CD4-positive, alpha-beta memory T cell (primary cell): ENCODE measurements around the gene OPCML. TPM values are rescaled to one million over a fixed set of nuclear protein-coding genes. Genes with fewer than 3 reads are reported as not detected.

ENCODE experiments used
- CTCF ChIA-PET: fragments of 350-600 bp; sonication (Branson Sonifier 250); formaldehyde crosslinking; loops from one replicate; lab custom pipeline; 2021; ENCODE audit warnings: inconsistent platforms; ENCODE audit not compliant: partially characterized antibody; lab: Charles Lee
- POLR2A ChIA-PET: fragments of 350-600 bp; sonication (Branson Sonifier 250); formaldehyde crosslinking; loops from one replicate; lab custom pipeline; 2021; ENCODE audit not compliant: partially characterized antibody; lab: Charles Lee
- DNase-seq, 5 donors: peaks; one replicate each; pipeline versions ENCODE4 v3.0.0 to v3.0.0-alpha.2; 2020 to 2022; ENCODE audit warnings: mixed read lengths in 1 of 5
- H3K27ac ChIP-seq: one replicate; pipeline ENCODE4 v1.7.0; 2013; ENCODE audit warnings: low read depth, low read length
- H3K27me3 ChIP-seq: 2 replicates; pipeline ENCODE4 v1.7.0; 2013; ENCODE audit warnings: mild to moderate bottlenecking, low read length, moderate library complexity; ENCODE audit not compliant: insufficient read depth
- H3K36me3 ChIP-seq: 2 replicates; pipeline ENCODE4 v1.7.0; 2013; ENCODE audit warnings: mild to moderate bottlenecking, low read length, moderate library complexity; ENCODE audit not compliant: insufficient read depth
- H3K4me1 ChIP-seq: 2 replicates; pipeline ENCODE4 v1.7.0; 2013; ENCODE audit warnings: mild to moderate bottlenecking, low read length, moderate library complexity; ENCODE audit not compliant: insufficient read depth
- H3K4me3 ChIP-seq, 2 donors: one replicate each; pipeline ENCODE4 v1.7.0; 2013; ENCODE audit warnings: low read length in 2 of 2, mild to moderate bottlenecking in 1 of 2
- H3K9me3 ChIP-seq, 2 donors: one replicate each; pipeline ENCODE4 v1.7.0; 2013; ENCODE audit warnings: low read length in 2 of 2, control low read depth in 1 of 2; ENCODE audit not compliant: control insufficient read depth in 1 of 2
- H3K27ac Mint-ChIP-seq, 7 donors: one replicate each; pipeline ENCODE4 v1.8.0; 2020 to 2021; ENCODE audit warnings: mixed read lengths in 7 of 7, mild to moderate bottlenecking in 6 of 7, inconsistent platforms in 3 of 7, moderate library complexity in 3 of 7
- H3K27me3 Mint-ChIP-seq, 2 donors: one replicate each; pipeline ENCODE4 v1.8.0; 2020 to 2021; ENCODE audit warnings: mixed read lengths in 2 of 2
- H3K36me3 Mint-ChIP-seq, 2 donors: one replicate each; pipeline ENCODE4 v1.8.0; 2020 to 2021; ENCODE audit warnings: mixed read lengths in 2 of 2, inconsistent platforms in 1 of 2, mild to moderate bottlenecking in 1 of 2
- H3K4me1 Mint-ChIP-seq, 4 donors: one replicate each; pipeline ENCODE4 v1.8.0; 2020 to 2021; ENCODE audit warnings: mixed read lengths in 4 of 4, mild to moderate bottlenecking in 1 of 4
- H3K4me3 Mint-ChIP-seq, 8 donors: one replicate each; pipeline ENCODE4 v1.8.0; 2020 to 2021; ENCODE audit warnings: mixed read lengths in 8 of 8, mild to moderate bottlenecking in 7 of 8, moderate library complexity in 6 of 8, inconsistent platforms in 3 of 8
- H3K9me3 Mint-ChIP-seq, 8 donors: one replicate each; pipeline ENCODE4 v1.8.0; 2020 to 2021; ENCODE audit warnings: mixed read lengths in 8 of 8, mild to moderate bottlenecking in 5 of 8, inconsistent platforms in 3 of 8, moderate library complexity in 1 of 8
- intact Hi-C: fragments of 100-400 bp; cut with micrococcal nuclease; formaldehyde crosslinking; loops from one replicate; pipeline ENCODE4 v1.15.1; 2023
- polyA plus RNA-seq, 2 donors: library from polyadenylated mRNA; unstranded; fragments of 300-500 nt; fragmentation: Illumina TruSeq; gene quantifications; one replicate each; pipeline ENCODE4 v1.2.3, GENCODE V29; 2021
- total RNA-seq, 2 experiments: library from RNA; stranded (reverse); gene quantifications; one replicate each; pipeline ENCODE4 v1.2.3, GENCODE V29; 2021

OPCML gene
- total and polyA plus RNA-seq, 4 experiments from 2014 or later, result not detected

- intact Hi-C loops, result no loop called here
- no peak for DNase-seq
- Mint-ChIP-seq H3K27me3 (no peaks in the 10 kb centered on the region), H3K36me3 (no peaks in the 10 kb centered on the region), H3K9me3 (peaks cover 0 to 12% (median 0%) of the 10 kb centered on the region in 8 donors), H3K4me3 (no peak overlapping the region), H3K27ac (no peak overlapping the region), H3K4me1 (no peaks in the 10 kb centered on the region)
- Histone ChIP-seq H3K27me3 (no peaks in the 10 kb centered on the region), H3K27ac (no peak overlapping the region), H3K9me3 (no peaks in the 10 kb centered on the region), H3K4me3 (no peak overlapping the region), H3K4me1 (no peaks in the 10 kb centered on the region), H3K36me3 (no peaks in the 10 kb centered on the region)
- CTCF ChIA-PET, result no interaction called here
- POLR2A ChIA-PET, result no interaction called here
Observed at GRCh38 chr11:133277886-133278285, 254.4 kb downstream of the OPCML start.

GRCh38 chr11:133271871-133272776, 260.2 kb downstream of the OPCML start:
- no peaks in the 10 kb centered on the region for H3K4me1 Mint-ChIP-seq
- no peak overlapping the region for H3K27ac Mint-ChIP-seq
- H3K9me3 Mint-ChIP-seq, result peaks cover 0 to 6% (median 0%) of the 10 kb centered on the region in 8 donors
- no peak overlapping the region for H3K4me3 Mint-ChIP-seq
- Histone ChIP-seq H3K4me3 (no peak overlapping the region), H3K9me3 (no peaks in the 10 kb centered on the region), H3K27me3 (no peaks in the 10 kb centered on the region), H3K36me3 (no peaks in the 10 kb centered on the region), H3K27ac (no peak overlapping the region), H3K4me1 (no peaks in the 10 kb centered on the region)
- H3K27me3 Mint-ChIP-seq, result no peaks in the 10 kb centered on the region
- POLR2A ChIA-PET, result no interaction called here
- CTCF ChIA-PET, result no interaction called here
- no peak for DNase-seq
- H3K36me3 Mint-ChIP-seq, result no peaks in the 10 kb centered on the region
- intact Hi-C loops, result no loop called here

DNA sequence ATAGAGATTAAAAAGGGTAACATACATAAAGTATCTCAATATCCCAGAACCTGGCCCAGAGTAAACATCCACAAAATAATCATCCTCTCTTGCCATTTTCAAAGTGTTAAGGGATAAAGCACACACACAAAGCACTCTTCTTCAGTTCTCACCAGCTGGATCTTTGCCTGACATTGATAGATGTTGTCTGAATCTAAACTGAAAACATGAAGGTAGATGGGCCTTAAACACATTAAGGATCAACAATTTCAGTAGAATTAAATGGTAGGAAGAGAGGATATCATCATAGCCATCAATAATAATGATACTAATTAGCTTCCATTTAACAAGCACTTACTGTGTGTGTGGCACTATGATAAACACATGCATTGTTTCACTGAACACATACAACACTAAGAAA, 261.1 kb downstream of the OPCML start:
- ChIA-PET POLR2A (no interaction called here), CTCF (no interaction called here)
- intact Hi-C loops, result no loop called here
- H3K4me1 Mint-ChIP-seq, result no peaks in the 10 kb centered on the region
- no peak overlapping the region for H3K27ac Mint-ChIP-seq
- no peaks in the 10 kb centered on the region for H3K27me3 Mint-ChIP-seq
- no peak overlapping the region for H3K4me3 Mint-ChIP-seq
- no peaks in the 10 kb centered on the region for H3K27me3 ChIP-seq
- DNase-seq, result no peak
- no peaks in the 10 kb centered on the region for H3K4me1 ChIP-seq
- no peaks in the 10 kb centered on the region for H3K9me3 ChIP-seq
- H3K4me3 ChIP-seq, result no peak overlapping the region
- no peak overlapping the region for H3K27ac ChIP-seq
- H3K36me3 Mint-ChIP-seq, result no peaks in the 10 kb centered on the region
- H3K9me3 Mint-ChIP-seq, result peaks cover 0 to 5% (median 0%) of the 10 kb centered on the region in 8 donors
- no peaks in the 10 kb centered on the region for H3K36me3 ChIP-seq

- no peaks in the 10 kb centered on the region for H3K27me3 Mint-ChIP-seq
- Histone ChIP-seq H3K36me3 (no peaks in the 10 kb centered on the region), H3K9me3 (no peaks in the 10 kb centered on the region), H3K27ac (no peak overlapping the region), H3K27me3 (no peaks in the 10 kb centered on the region), H3K4me1 (no peaks in the 10 kb centered on the region), H3K4me3 (no peak overlapping the region)
- ChIA-PET CTCF (no interaction called here), POLR2A (no interaction called here)
- no peaks in the 10 kb centered on the region for H3K4me1 Mint-ChIP-seq
- H3K36me3 Mint-ChIP-seq, result no peaks in the 10 kb centered on the region
- no peak for DNase-seq
- H3K9me3 Mint-ChIP-seq, result peaks cover 0 to 6% (median 0%) of the 10 kb centered on the region in 8 donors
- H3K4me3 Mint-ChIP-seq, result no peak overlapping the region
- peak overlapping the region in 1 of 7 donors; percentile 57 for H3K27ac Mint-ChIP-seq
- intact Hi-C loops, result loop anchor here (10.0 kb wide), 1 partner anchor 56 kb away; no protein-coding TSS in a partner anchor
Observed at GRCh38 chr11:133269267-133269666, 263.0 kb downstream of the OPCML start.

GRCh38 chr11:133266986-133267385, 265.3 kb downstream of the OPCML start:
- no peak overlapping the region for H3K27ac Mint-ChIP-seq
- H3K36me3 ChIP-seq, result no peaks in the 10 kb centered on the region
- ChIA-PET CTCF (no interaction called here), POLR2A (no interaction called here)
- no peak overlapping the region for H3K4me3 ChIP-seq
- intact Hi-C loops, result loop anchor here (10.0 kb wide), 1 partner anchor 58 kb away; no protein-coding TSS in a partner anchor
- H3K27me3 Mint-ChIP-seq, result no peaks in the 10 kb centered on the region
- no peak for DNase-seq
- peaks cover 0 to 6% (median 0%) of the 10 kb centered on the region in 8 donors for H3K9me3 Mint-ChIP-seq
- H3K4me1 ChIP-seq, result no peaks in the 10 kb centered on the region
- H3K27ac ChIP-seq, result no peak overlapping the region
- no peaks in the 10 kb centered on the region for H3K4me1 Mint-ChIP-seq
- no peaks in the 10 kb centered on the region for H3K27me3 ChIP-seq
- no peak overlapping the region for H3K4me3 Mint-ChIP-seq
- H3K36me3 Mint-ChIP-seq, result no peaks in the 10 kb centered on the region
- no peaks in the 10 kb centered on the region for H3K9me3 ChIP-seq

GRCh38 chr11:133265530-133266035, 266.7 kb downstream of the OPCML start:
- Mint-ChIP-seq H3K4me3 (no peak overlapping the region), H3K9me3 (peaks cover 0 to 6% (median 0%) of the 10 kb centered on the region in 8 donors), H3K4me1 (no peaks in the 10 kb centered on the region), H3K36me3 (no peaks in the 10 kb centered on the region), H3K27me3 (no peaks in the 10 kb centered on the region), H3K27ac (no peak overlapping the region)
- ChIA-PET POLR2A (no interaction called here), CTCF (no interaction called here)
- Histone ChIP-seq H3K4me1 (no peaks in the 10 kb centered on the region), H3K27me3 (no peaks in the 10 kb centered on the region), H3K4me3 (no peak overlapping the region), H3K27ac (no peak overlapping the region), H3K9me3 (no peaks in the 10 kb centered on the region), H3K36me3 (no peaks in the 10 kb centered on the region)
- no peak for DNase-seq
- intact Hi-C loops, result loop anchor here (10.0 kb wide), 1 partner anchor 59 kb away; no protein-coding TSS in a partner anchor

DNA sequence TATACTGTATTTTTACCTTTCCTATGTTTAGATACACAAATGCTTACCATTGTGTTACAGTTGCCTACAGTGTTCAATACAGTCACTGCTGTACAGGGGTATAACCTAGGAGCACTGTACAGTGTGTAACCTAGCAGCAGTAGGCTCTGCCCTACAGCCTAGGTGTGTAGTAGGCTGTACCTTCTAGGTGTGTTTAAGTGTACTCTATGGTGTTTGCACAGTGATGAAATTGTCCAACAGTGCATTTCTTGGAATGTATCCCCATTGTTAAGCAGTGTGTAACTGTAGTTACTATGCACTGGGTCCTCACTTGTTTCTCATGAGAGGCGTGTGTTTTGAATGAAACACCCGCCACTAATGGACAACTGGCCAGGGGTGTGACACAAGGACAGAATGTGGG, 269.0 kb downstream of the OPCML start:
- POLR2A ChIA-PET, result no interaction called here
- Histone ChIP-seq H3K4me1 (no peaks in the 10 kb centered on the region), H3K4me3 (no peak overlapping the region), H3K27ac (no peak overlapping the region), H3K9me3 (no peaks in the 10 kb centered on the region), H3K27me3 (no peaks in the 10 kb centered on the region), H3K36me3 (no peaks in the 10 kb centered on the region)
- Mint-ChIP-seq H3K36me3 (no peaks in the 10 kb centered on the region), H3K9me3 (peaks cover 0 to 4% (median under 1%) of the 10 kb centered on the region in 8 donors), H3K4me3 (no peak overlapping the region), H3K27ac (no peak overlapping the region), H3K4me1 (no peaks in the 10 kb centered on the region), H3K27me3 (no peaks in the 10 kb centered on the region)
- DNase-seq, result no peak
- intact Hi-C loops, result loop anchor here (10.0 kb wide), 1 partner anchor 61 kb away; no protein-coding TSS in a partner anchor
- CTCF ChIA-PET, result no interaction called here
